HG03095 (cell line): Measurements from ENCODE around the gene FOXC1.

Experiments used
- ATAC-seq: cut with Tn5 transposase; IDR thresholded peaks from one replicate; pipeline ENCODE4 v1.9.1; 2021; ENCODE audit warnings: moderate library complexity; ENCODE audit not compliant: unreplicated experiment

Gene FOXC1

GRCh38 chr6:1609648-1610496 is at the start of gene FOXC1:
Gene FOXC1 (plus strand): TSS chr6:1609915. CDS start chr6:1610446, 531 bp downstream.
- peak; percentile 65 for ATAC-seq

GRCh38 chr6:1560281-1561058 is 49.2 kb upstream of the FOXC1 start:
- no peak for ATAC-seq

GRCh38 chr6:1561355-1561754 is 48.4 kb upstream of the FOXC1 start:
- no peak for ATAC-seq

GRCh38 chr6:1562171-1562955 is 47.4 kb upstream of the FOXC1 start:
- no peak for ATAC-seq

GRCh38 chr6:1569377-1569776 is 40.3 kb upstream of the FOXC1 start:
- no peak for ATAC-seq

- ATAC-seq, result no peak
Observed at GRCh38 chr6:1570848-1571247, 38.9 kb upstream of the FOXC1 start.

- ATAC-seq, result no peak
Observed at GRCh38 chr6:1572892-1573291, 36.8 kb upstream of the FOXC1 start.

GRCh38 chr6:1574083-1574761 is 35.5 kb upstream of the FOXC1 start:
- ATAC-seq, result no peak

GRCh38 chr6:1574890-1575209 is 34.9 kb upstream of the FOXC1 start:
- ATAC-seq, result no peak

- no peak for ATAC-seq
Observed at GRCh38 chr6:1575210-1576041, 34.3 kb upstream of the FOXC1 start.

- ATAC-seq, result no peak
Observed at GRCh38 chr6:1576166-1576565, 33.5 kb upstream of the FOXC1 start.

GRCh38 chr6:1576711-1577110 is 33.0 kb upstream of the FOXC1 start:
- ATAC-seq, result no peak

- ATAC-seq, result no peak
Observed at GRCh38 chr6:1577146-1577680, 32.5 kb upstream of the FOXC1 start.

- ATAC-seq, result no peak
Observed at GRCh38 chr6:1577896-1578745, 31.6 kb upstream of the FOXC1 start.

GRCh38 chr6:1579096-1579495 is 30.6 kb upstream of the FOXC1 start:
- no peak for ATAC-seq

- no peak for ATAC-seq
Observed at GRCh38 chr6:1580109-1580508, 29.6 kb upstream of the FOXC1 start.

- ATAC-seq, result no peak
Observed at GRCh38 chr6:1580585-1580984, 29.1 kb upstream of the FOXC1 start.

- no peak for ATAC-seq
Observed at GRCh38 chr6:1581120-1581991, 28.4 kb upstream of the FOXC1 start.
